ENCODE data around the gene SLC45A2. TPM values are rescaled to one million over a fixed set of nuclear protein-coding genes. Genes with fewer than 3 reads are reported as not detected.
"Not testable (repeated sequence)": the region's sequence is repeated elsewhere in the genome, so short reads cannot be mapped to it uniquely, and the experiment has no call there.

SLC45A2 gene
- 0.34 TPM in 1 of 2 replicates, not detected in the other for total RNA-seq

- intact Hi-C loops (cut with micrococcal nuclease) = no loop called here
These were observed at the start of gene SLC45A2 for GRCh38 chr5:33984671-33985124. SLC45A2 (minus strand) TSS chr5:33984693; CDS start chr5:33984583, 110 bp downstream.

GRCh38 chr5:34031966-34032365 is 47.5 kb upstream of the SLC45A2 start:
- intact Hi-C loops (cut with micrococcal nuclease) = no loop called here

- intact Hi-C loops (cut with micrococcal nuclease) = no loop called here
These were observed 46.6 kb upstream of the SLC45A2 start for GRCh38 chr5:34031117-34031516.

- intact Hi-C loops (cut with micrococcal nuclease) = not testable (repeated sequence)
These were observed 46.1 kb upstream of the SLC45A2 start for GRCh38 chr5:34030585-34030984.

- intact Hi-C loops (cut with micrococcal nuclease) = no loop called here
These were observed 45.6 kb upstream of the SLC45A2 start for GRCh38 chr5:34030048-34030447.

- intact Hi-C loops (cut with micrococcal nuclease) = no loop called here
These were observed 43.9 kb upstream of the SLC45A2 start for GRCh38 chr5:34028349-34028748.

- intact Hi-C loops (cut with micrococcal nuclease) = no loop called here
These were observed 41.7 kb upstream of the SLC45A2 start for GRCh38 chr5:34026089-34026761.

- intact Hi-C loops (cut with micrococcal nuclease) = loop anchor here (1.0 to 2.0 kb wide), 2 partner anchors 14 to 27 kb away; partner anchors contain the start of gene AMACR
These were observed 37.7 kb upstream of the SLC45A2 start for GRCh38 chr5:34022121-34022705.

GRCh38 chr5:34021334-34021733 is 36.8 kb upstream of the SLC45A2 start:
- intact Hi-C loops (cut with micrococcal nuclease) = no loop called here

- intact Hi-C loops (cut with micrococcal nuclease) = no loop called here
These were observed 36.2 kb upstream of the SLC45A2 start for GRCh38 chr5:34020726-34021125.

- intact Hi-C loops (cut with micrococcal nuclease) = no loop called here
These were observed 32.8 kb upstream of the SLC45A2 start for GRCh38 chr5:34017254-34017653.

GRCh38 chr5:34016750-34017149 is 32.3 kb upstream of the SLC45A2 start:
- intact Hi-C loops (cut with micrococcal nuclease) = no loop called here

GRCh38 chr5:34016222-34016621 is 31.7 kb upstream of the SLC45A2 start:
- intact Hi-C loops (cut with micrococcal nuclease) = no loop called here

- intact Hi-C loops (cut with micrococcal nuclease) = no loop called here
These were observed 30.8 kb upstream of the SLC45A2 start for GRCh38 chr5:34015120-34015822.

- intact Hi-C loops (cut with micrococcal nuclease) = no loop called here
These were observed 30.1 kb upstream of the SLC45A2 start for GRCh38 chr5:34014626-34015025.

- intact Hi-C loops (cut with micrococcal nuclease) = no loop called here
These were observed 29.1 kb upstream of the SLC45A2 start for GRCh38 chr5:34013547-34013946.

GRCh38 chr5:34012791-34013190 is 28.3 kb upstream of the SLC45A2 start:
- intact Hi-C loops (cut with micrococcal nuclease) = no loop called here

- intact Hi-C loops (cut with micrococcal nuclease) = no loop called here
These were observed 27.0 kb upstream of the SLC45A2 start for GRCh38 chr5:34011536-34011935.

GRCh38 chr5:34010146-34010545 is 25.7 kb upstream of the SLC45A2 start:
- intact Hi-C loops (cut with micrococcal nuclease) = not testable (repeated sequence)

GRCh38 chr5:34009610-34010009 is 25.1 kb upstream of the SLC45A2 start:
- intact Hi-C loops (cut with micrococcal nuclease) = loop anchor here (2.0 to 10.0 kb wide), 5 partner anchors 15 to 1697 kb away; partner anchors contain the start of genes MTMR12 and SPEF2

- intact Hi-C loops (cut with micrococcal nuclease) = loop anchor here (1.0 to 10.0 kb wide), 11 partner anchors 13 to 1835 kb away; partner anchors contain the start of genes BRIX1, DNAJC21, GOLPH3 and MTMR12
These were observed 24.3 kb upstream of the SLC45A2 start for GRCh38 chr5:34008802-34009201.
